T-cell (primary cell): ENCODE results near the gene SPATA6L. TPM values are rescaled to one million over a fixed set of nuclear protein-coding genes. Genes with fewer than 3 reads are reported as not detected.

Source experiments
- ATAC-seq, 4 experiments: fragments of 200-7000 bp in 3 of 4; fragments of 150-1000 bp in 1 of 4; cut with Tn5 transposase; replicated peaks in 1 of 4; 1 replicate in 3 of 4; 2 replicates in 1 of 4; pipeline ENCODE4 v1.10.0; 2021; ENCODE audit warnings: moderate library complexity in 3 of 4, mild to moderate bottlenecking in 2 of 4, moderate number of reproducible peaks in 1 of 4
- CTCF ChIA-PET, 2 donors: fragments of 300-600 bp; sonication (Branson Sonifier 250); formaldehyde crosslinking; loops; one replicate each; lab custom pipeline; 2022; ENCODE audit warnings: antibody characterized with exemption in 2 of 2; lab: Charles Lee
- POLR2A ChIA-PET, 2 donors: fragments of 300-600 bp; sonication (Branson Sonifier 250); formaldehyde crosslinking; loops; one replicate each; lab custom pipeline; 2022; ENCODE audit warnings: antibody characterized with exemption in 2 of 2; lab: Charles Lee
- DNase-seq, 35 experiments: peaks; one replicate each; pipeline versions ENCODE4 v3.0.0 to v3.0.0-alpha.2; 2013 to 2023
- H3K27ac ChIP-seq: one replicate; pipeline ENCODE4 v1.5.1; 2013; ENCODE audit warnings: low read length
- H3K27me3 ChIP-seq, 2 experiments: replicated peaks in 1 of 2; 1 replicate in 1 of 2; 2 replicates in 1 of 2; pipeline versions ENCODE4 v1.6.1 to v1.7.0; 2013; ENCODE audit warnings: low read length in 1 of 2, mixed read lengths in 1 of 2; ENCODE audit not compliant: control insufficient read depth in 2 of 2, insufficient read depth in 2 of 2; ENCODE audit errors: extremely low read depth in 1 of 2
- H3K36me3 ChIP-seq, 2 donors: 1 replicate in 1 of 2; 2 replicates in 1 of 2; pipeline versions ENCODE4 v1.6.1 to v1.7.0; 2013; ENCODE audit warnings: low read length in 1 of 2; ENCODE audit not compliant: control insufficient read depth in 2 of 2, insufficient read depth in 1 of 2; ENCODE audit errors: extremely low read depth in 1 of 2
- H3K4me1 ChIP-seq, 2 experiments: 1 replicate in 1 of 2; 2 replicates in 1 of 2; pipeline versions ENCODE4 v1.6.1 to v1.7.0; 2013; ENCODE audit warnings: low read length in 2 of 2, mixed read lengths in 1 of 2; ENCODE audit not compliant: insufficient read depth in 2 of 2, control insufficient read depth in 1 of 2; ENCODE audit errors: extremely low read depth in 1 of 2
- H3K4me3 ChIP-seq, 2 donors: 1 replicate in 1 of 2; 2 replicates in 1 of 2; pipeline versions ENCODE4 v1.5.1 to v1.7.0; 2013; ENCODE audit warnings: mild to moderate bottlenecking in 2 of 2, low read length in 1 of 2, moderate library complexity in 1 of 2; ENCODE audit not compliant: control insufficient read depth in 1 of 2; ENCODE audit errors: extremely low read depth in 1 of 2
- H3K9me3 ChIP-seq: 2 replicates; pipeline ENCODE4 v1.7.0; 2013
- H3K27ac Mint-ChIP-seq, 2 donors: one replicate each; pipeline ENCODE4 v1.8.0; 2020 to 2021; ENCODE audit warnings: mild to moderate bottlenecking in 2 of 2, mixed read lengths in 2 of 2
- H3K27me3 Mint-ChIP-seq, 2 donors: one replicate each; pipeline ENCODE4 v1.8.0; 2021 to 2022; ENCODE audit warnings: mixed read lengths in 2 of 2
- H3K36me3 Mint-ChIP-seq: one replicate; pipeline ENCODE4 v1.8.0; 2021; ENCODE audit warnings: mixed read lengths
- H3K4me1 Mint-ChIP-seq, 3 donors: one replicate each; pipeline ENCODE4 v1.8.0; 2020 to 2022; ENCODE audit warnings: mixed read lengths in 3 of 3, mild to moderate bottlenecking in 1 of 3
- H3K4me3 Mint-ChIP-seq, 3 donors: one replicate each; pipeline ENCODE4 v1.8.0; 2020 to 2022; ENCODE audit warnings: mild to moderate bottlenecking in 3 of 3, mixed read lengths in 3 of 3, moderate library complexity in 3 of 3
- H3K9me3 Mint-ChIP-seq, 3 donors: one replicate each; pipeline ENCODE4 v1.8.0; 2020 to 2022; ENCODE audit warnings: mixed read lengths in 3 of 3
- WGBS: methylation state at CpG from one replicate; pipeline ENCODE4 v1.1.5; 2013; ENCODE audit warnings: missing lambda C conversion rate; ENCODE audit not compliant: insufficient coverage; 5-methylcytosine and 5-hydroxymethylcytosine counted together
- total RNA-seq, 35 experiments: library from RNA in 6 of 35; stranded (reverse) in 6 of 35; fragments of 120-200 nt in 1 of 35; gene quantifications; one replicate each; pipeline versions ENCODE4 v1.2.1 to v1.2.4 and lab custom pipeline; 2013 to 2026

Gene SPATA6L
- total RNA-seq, 5 donors from 2014 or later (not counting 1 experiment from before 2014, with no cell fraction given), result 1.2 to 5.2 (median 2.5) TPM

DNA sequence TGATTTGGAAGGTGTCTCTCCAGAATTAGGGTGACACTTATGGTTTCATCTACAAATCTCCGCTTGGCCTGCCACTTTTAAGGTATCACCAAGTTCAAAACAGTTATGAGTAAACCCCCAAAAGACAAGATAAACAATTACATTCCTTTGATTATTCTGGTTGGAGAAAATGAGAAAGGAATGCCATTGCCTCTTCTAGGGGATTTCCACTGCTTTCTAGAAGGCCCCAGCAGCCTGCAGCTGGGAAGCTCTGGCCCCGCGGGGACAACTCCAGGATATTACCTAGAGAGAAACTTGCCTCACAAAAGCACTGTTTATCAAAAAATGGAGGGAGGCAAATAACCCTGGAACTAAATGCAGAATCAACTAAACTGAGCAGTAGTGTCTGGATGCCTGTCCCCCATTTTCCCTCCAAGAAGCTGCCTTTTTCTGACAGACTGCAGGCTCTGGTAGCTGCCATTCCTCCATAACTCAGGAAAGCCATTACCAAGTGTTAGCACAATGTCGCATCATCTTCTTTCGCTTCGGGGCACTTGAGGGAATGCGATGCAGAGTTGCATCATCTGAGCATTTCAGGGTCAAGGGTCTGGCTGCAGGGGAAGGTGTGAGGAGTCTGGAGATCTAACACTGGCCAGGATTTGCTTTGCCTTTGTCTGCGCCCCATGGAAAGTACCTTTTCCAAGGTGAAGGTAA lies 75.7 kb downstream of the SPATA6L start:
- ChIA-PET CTCF (interaction anchor here in 1 of 2 donors (0.6 kb wide), 1 partner anchor 84 kb away, joined by 3 read pairs; no protein-coding TSS in a partner anchor), POLR2A (no interaction called here)
- peaks cover 11 to 27% (median 17%) of the 10 kb centered on the region in 3 donors for H3K4me1 Mint-ChIP-seq
- H3K36me3 Mint-ChIP-seq, result no peaks in the 10 kb centered on the region
- H3K9me3 Mint-ChIP-seq, result peaks cover 0 to 4% (median 0%) of the 10 kb centered on the region in 3 donors
- Histone ChIP-seq H3K4me1 (peaks cover 3 to 5% of the 10 kb centered on the region in 2 experiments), H3K27me3 (no peaks in the 10 kb centered on the region), H3K27ac (no peak overlapping the region), H3K36me3 (no peaks in the 10 kb centered on the region), H3K4me3 (no peak overlapping the region), H3K9me3 (no peaks in the 10 kb centered on the region)
- H3K27ac Mint-ChIP-seq, result no peak overlapping the region
- ATAC-seq (no peak), DNase-seq (no peak)
- WGBS, result 91% methylated on average over 4 of the region's 8 CpGs
- H3K4me3 Mint-ChIP-seq, result no peak overlapping the region
- no peaks in the 10 kb centered on the region for H3K27me3 Mint-ChIP-seq

DNA sequence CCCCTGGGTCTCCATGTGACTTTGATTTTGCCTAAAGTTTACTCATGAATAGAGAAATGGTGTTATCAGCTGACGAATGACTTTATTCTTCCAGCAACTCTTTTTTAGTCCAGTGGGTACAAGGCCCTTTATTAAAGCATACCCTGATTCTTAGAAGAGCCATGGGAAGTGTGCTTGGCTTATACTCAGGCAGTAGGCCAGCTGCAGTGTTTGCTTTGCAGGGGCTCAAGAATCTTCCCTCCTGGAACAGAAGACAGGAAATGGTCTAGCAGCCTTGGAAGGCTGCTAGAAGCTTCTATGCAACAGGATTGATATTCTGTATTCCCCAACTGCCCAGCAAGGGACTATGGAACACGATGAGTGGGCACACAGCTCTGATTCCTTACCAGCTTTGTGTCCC lies 77.6 kb downstream of the SPATA6L start:
- POLR2A ChIA-PET, result interaction anchor here (0.6 kb wide), 3 partner anchors 11 to 22 kb away, joined by 3 to 8 read pairs (median 7); no protein-coding TSS in a partner anchor
- ATAC-seq, result no peak
- peak overlapping the region in 1 of 2 donors; percentile 11 for H3K27ac Mint-ChIP-seq
- no peaks in the 10 kb centered on the region for H3K9me3 ChIP-seq
- no peaks in the 10 kb centered on the region for H3K36me3 ChIP-seq
- H3K4me1 Mint-ChIP-seq, result peaks cover 0 to 18% (median 5%) of the 10 kb centered on the region in 3 donors
- no peaks in the 10 kb centered on the region for H3K9me3 Mint-ChIP-seq
- CTCF ChIA-PET, result interaction anchor here (0.6 kb wide), 2 partner anchors 32 to 103 kb away, joined by 4 read pairs; no protein-coding TSS in a partner anchor
- no CpG with 5 or more reads among the region's 2 CpGs for WGBS
- no peaks in the 10 kb centered on the region for H3K27me3 ChIP-seq
- no peaks in the 10 kb centered on the region for H3K27me3 Mint-ChIP-seq
- H3K4me1 ChIP-seq, result no peaks in the 10 kb centered on the region
- no peak overlapping the region for H3K4me3 Mint-ChIP-seq
- no peaks in the 10 kb centered on the region for H3K36me3 Mint-ChIP-seq
- H3K27ac ChIP-seq, result no peak overlapping the region
- no peak overlapping the region for H3K4me3 ChIP-seq
- DNase-seq, result no peak

DNA sequence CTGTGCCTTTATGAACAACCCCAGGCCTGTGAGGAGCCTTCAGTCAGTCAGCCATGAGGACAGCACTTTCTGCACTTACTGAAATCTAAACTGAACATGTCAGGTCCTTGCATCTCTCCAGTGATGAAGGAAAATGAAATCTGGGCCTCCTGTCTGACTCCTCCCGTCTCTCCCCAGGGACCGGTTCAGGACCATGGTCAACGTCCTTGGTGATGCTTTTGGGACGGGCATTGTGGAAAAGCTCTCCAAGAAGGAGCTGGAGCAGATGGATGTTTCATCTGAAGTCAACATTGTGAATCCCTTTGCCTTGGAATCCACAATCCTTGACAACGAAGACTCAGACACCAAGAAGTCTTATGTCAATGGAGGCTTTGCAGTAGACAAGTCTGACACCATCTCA lies 81.1 kb downstream of the SPATA6L start:
- 96% methylated on average over 3 of the region's 5 CpGs for WGBS

DNA sequence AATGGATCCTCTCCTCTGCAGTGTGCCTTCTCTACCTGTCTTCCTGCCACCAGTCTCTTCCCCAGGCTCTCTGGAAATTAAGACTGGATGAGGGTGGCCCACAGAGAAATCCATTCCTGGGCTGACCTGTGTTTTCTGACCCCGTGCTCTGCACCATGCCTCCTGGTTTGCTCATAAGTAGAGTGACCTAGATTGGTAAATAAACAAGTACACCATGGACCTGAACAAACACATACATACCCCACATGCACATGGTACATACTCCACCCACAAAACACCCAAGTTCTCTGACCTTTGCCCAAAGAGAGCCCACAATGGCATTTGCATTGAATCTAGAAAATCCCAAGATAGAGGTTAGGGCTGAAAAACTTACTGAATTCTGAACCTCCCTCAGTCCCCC lies 81.6 kb downstream of the SPATA6L start:
- Mint-ChIP-seq H3K4me3 (no peak overlapping the region), H3K27ac (no peak overlapping the region), H3K36me3 (no peaks in the 10 kb centered on the region), H3K9me3 (no peaks in the 10 kb centered on the region), H3K27me3 (no peaks in the 10 kb centered on the region), H3K4me1 (peaks cover 0 to 11% (median 4%) of the 10 kb centered on the region in 3 donors)
- ATAC-seq, result no peak
- H3K9me3 ChIP-seq, result no peaks in the 10 kb centered on the region
- DNase-seq, result no peak
- ChIA-PET POLR2A (no interaction called here), CTCF (no interaction called here)
- no peak overlapping the region for H3K27ac ChIP-seq
- H3K27me3 ChIP-seq, result no peaks in the 10 kb centered on the region
- no CpG with 5 or more reads among the region's 1 CpG for WGBS
- no peaks in the 10 kb centered on the region for H3K36me3 ChIP-seq
- no peaks in the 10 kb centered on the region for H3K4me1 ChIP-seq
- no peak overlapping the region for H3K4me3 ChIP-seq

More for the DNA sequence above, 81.1 kb downstream of the SPATA6L start:
- Histone ChIP-seq H3K9me3 (no peaks in the 10 kb centered on the region), H3K36me3 (no peaks in the 10 kb centered on the region), H3K27ac (no peak overlapping the region), H3K4me3 (no peak overlapping the region), H3K4me1 (no peaks in the 10 kb centered on the region), H3K27me3 (no peaks in the 10 kb centered on the region)
- Mint-ChIP-seq H3K27ac (no peak overlapping the region), H3K4me1 (peaks cover 0 to 12% (median 5%) of the 10 kb centered on the region in 3 donors), H3K27me3 (no peaks in the 10 kb centered on the region), H3K4me3 (no peak overlapping the region), H3K36me3 (no peaks in the 10 kb centered on the region), H3K9me3 (no peaks in the 10 kb centered on the region)
- DNase-seq, result no peak
- POLR2A ChIA-PET, result no interaction called here
- CTCF ChIA-PET, result interaction anchor here in 1 of 2 donors (0.6 kb wide), 1 partner anchor 966 kb away, joined by 3 read pairs; no protein-coding TSS in a partner anchor
- ATAC-seq, result no peak

DNA sequence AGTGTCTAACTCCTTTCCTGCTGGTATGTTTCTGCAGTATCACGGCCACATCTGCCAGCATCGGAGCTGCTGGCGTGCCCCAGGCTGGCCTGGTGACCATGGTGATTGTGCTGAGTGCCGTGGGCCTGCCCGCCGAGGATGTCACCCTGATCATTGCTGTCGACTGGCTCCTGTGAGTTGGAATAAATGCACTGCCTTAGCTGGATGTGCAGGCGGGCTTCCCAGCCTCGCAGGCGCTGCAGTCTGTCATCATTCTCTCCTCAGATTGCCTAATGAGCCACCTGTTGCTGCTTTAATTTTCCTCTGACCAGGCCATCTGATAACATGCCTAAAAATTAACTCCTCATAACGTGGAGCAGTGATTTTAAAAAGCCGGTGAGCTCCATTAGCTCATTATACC lies 83.3 kb downstream of the SPATA6L start:
- H3K9me3 ChIP-seq, result no peaks in the 10 kb centered on the region
- POLR2A ChIA-PET, result no interaction called here
- no peaks in the 10 kb centered on the region for H3K27me3 Mint-ChIP-seq
- H3K4me3 ChIP-seq, result no peak overlapping the region
- H3K4me1 ChIP-seq, result no peaks in the 10 kb centered on the region
- WGBS, result 91% methylated on average over 11 of the region's 12 CpGs
- DNase-seq, result no peak
- no peak overlapping the region for H3K27ac ChIP-seq
- no peaks in the 10 kb centered on the region for H3K9me3 Mint-ChIP-seq
- CTCF ChIA-PET, result no interaction called here
- H3K36me3 Mint-ChIP-seq, result peaks cover 3% of the 10 kb centered on the region
- no peak for ATAC-seq
- no peaks in the 10 kb centered on the region for H3K36me3 ChIP-seq
- H3K27me3 ChIP-seq, result no peaks in the 10 kb centered on the region
- H3K4me1 Mint-ChIP-seq, result peaks cover 0 to 5% (median 0%) of the 10 kb centered on the region in 3 donors
- no peak overlapping the region for H3K4me3 Mint-ChIP-seq
- H3K27ac Mint-ChIP-seq, result no peak overlapping the region

DNA sequence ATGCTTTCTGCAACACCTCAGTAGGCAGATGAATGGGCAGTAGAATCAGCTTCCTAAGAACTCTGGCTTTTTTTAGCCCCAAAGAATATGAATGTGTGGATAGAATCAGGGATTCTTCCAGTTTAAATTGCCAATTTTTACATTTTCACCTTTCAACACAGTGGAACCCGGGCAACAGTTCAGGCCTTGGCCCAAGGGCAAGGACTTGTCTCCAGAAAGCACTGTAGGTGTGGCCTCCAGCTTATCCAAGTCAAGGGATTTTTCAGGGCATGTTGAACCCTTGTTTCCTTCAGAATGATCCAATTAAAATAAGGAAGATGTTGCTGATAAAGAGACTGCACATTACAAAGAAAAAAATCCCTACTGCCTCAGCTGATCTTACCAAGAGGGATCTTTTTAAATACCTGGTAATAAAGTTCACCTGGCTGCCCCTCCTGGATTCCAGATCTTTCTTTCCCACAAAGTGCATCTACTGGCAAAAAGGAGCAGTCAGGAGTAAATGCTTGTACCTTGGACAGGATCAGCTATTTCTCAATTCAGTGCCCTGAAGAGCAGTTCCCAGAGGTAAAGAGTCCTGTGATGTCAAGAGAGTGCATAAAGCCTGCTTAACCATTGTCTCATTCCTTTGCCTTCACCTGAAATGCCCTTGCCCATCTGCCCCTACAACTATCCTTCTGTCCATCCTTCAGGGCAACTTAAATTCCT lies 84.3 kb downstream of the SPATA6L start:
- H3K4me1 Mint-ChIP-seq, result peaks cover 0 to 5% (median 0%) of the 10 kb centered on the region in 3 donors

More for the DNA sequence above, 84.3 kb downstream of the SPATA6L start:
- Histone ChIP-seq H3K4me3 (no peak overlapping the region), H3K4me1 (no peaks in the 10 kb centered on the region), H3K27ac (no peak overlapping the region), H3K9me3 (no peaks in the 10 kb centered on the region), H3K36me3 (no peaks in the 10 kb centered on the region), H3K27me3 (no peaks in the 10 kb centered on the region)
- DNase-seq, result no peak
- no CpG with 5 or more reads among the region's 1 CpG for WGBS
- ChIA-PET POLR2A (no interaction called here), CTCF (no interaction called here)
- Mint-ChIP-seq H3K36me3 (peaks cover 7% of the 10 kb centered on the region), H3K4me3 (no peak overlapping the region), H3K27me3 (no peaks in the 10 kb centered on the region), H3K27ac (no peak overlapping the region), H3K9me3 (no peaks in the 10 kb centered on the region)
- no peak for ATAC-seq
